Astrocyte (in vitro differentiated cells and primary cell): ENCODE data around the gene SCN8A. TPM values are rescaled to one million over a fixed set of nuclear protein-coding genes. Genes with fewer than 3 reads are reported as not detected.

Experiments used
- DNase-seq: peaks from one replicate; pipeline ENCODE4 v3.0.0-alpha.2; 2010; ENCODE audit warnings: low read depth
- FAIRE-seq: peaks from 2 replicates; lab custom pipeline; 2011; peaks lifted over from hg19 to GRCh38; lab: Jason Lieb, UNC
- H2AFZ ChIP-seq: 2 replicates; pipeline ENCODE4 v1.6.0; 2012; ENCODE audit warnings: low read depth, low read length, inconsistent platforms
- H3K27ac ChIP-seq: 2 replicates; pipeline ENCODE4 v1.5.1; 2011; ENCODE audit warnings: low read depth, low read length, inconsistent platforms
- H3K27me3 ChIP-seq: 2 replicates; pipeline ENCODE4 v1.6.0; 2011; ENCODE audit warnings: low read length, inconsistent platforms; ENCODE audit not compliant: insufficient read depth
- H3K36me3 ChIP-seq: 2 replicates; pipeline ENCODE4 v1.5.1; 2011; ENCODE audit warnings: low read length, inconsistent platforms; ENCODE audit not compliant: insufficient read depth
- H3K4me1 ChIP-seq: 2 replicates; pipeline ENCODE4 v1.5.1; 2011; ENCODE audit warnings: low read length, inconsistent platforms; ENCODE audit not compliant: insufficient read depth
- H3K4me2 ChIP-seq: 2 replicates; pipeline ENCODE4 v1.6.0; 2012; ENCODE audit warnings: low read length, inconsistent platforms
- H3K4me3 ChIP-seq: 2 replicates; pipeline ENCODE4 v1.5.1; 2011; ENCODE audit warnings: low read depth, mild to moderate bottlenecking, low read length, inconsistent platforms; ENCODE audit not compliant: insufficient read depth
- H3K79me2 ChIP-seq: 2 replicates; pipeline ENCODE4 v1.6.0; 2012; ENCODE audit warnings: mild to moderate bottlenecking, low read length, inconsistent platforms; ENCODE audit not compliant: insufficient read depth
- H3K9ac ChIP-seq: 2 replicates; pipeline ENCODE4 v1.6.0; 2012; ENCODE audit warnings: mild to moderate bottlenecking, low read length, inconsistent platforms
- H3K9me3 ChIP-seq: 2 replicates; pipeline ENCODE4 v1.5.1; 2012; ENCODE audit warnings: low read depth, mild to moderate bottlenecking, low read length, inconsistent platforms; ENCODE audit not compliant: insufficient read depth
- H4K20me1 ChIP-seq: 2 replicates; pipeline ENCODE4 v1.6.0; 2012; ENCODE audit warnings: low read length, inconsistent platforms; ENCODE audit not compliant: insufficient read depth
- H3K27ac Mint-ChIP-seq: one replicate; pipeline ENCODE4 v1.8.0; 2021; ENCODE audit warnings: mild to moderate bottlenecking, mixed read lengths; ENCODE audit not compliant: unreplicated experiment
- H3K27me3 Mint-ChIP-seq: one replicate; pipeline ENCODE4 v1.8.0; 2021; ENCODE audit warnings: low read depth, mixed read lengths; ENCODE audit not compliant: unreplicated experiment
- H3K36me3 Mint-ChIP-seq: one replicate; pipeline ENCODE4 v1.8.0; 2021; ENCODE audit warnings: low read depth, mixed read lengths; ENCODE audit not compliant: unreplicated experiment
- H3K4me1 Mint-ChIP-seq: one replicate; pipeline ENCODE4 v1.8.0; 2021; ENCODE audit warnings: low read depth, mixed read lengths; ENCODE audit not compliant: unreplicated experiment
- H3K4me3 Mint-ChIP-seq: one replicate; pipeline ENCODE4 v1.8.0; 2021; ENCODE audit warnings: mild to moderate bottlenecking, moderate library complexity, mixed read lengths; ENCODE audit not compliant: unreplicated experiment
- H3K9me3 Mint-ChIP-seq: one replicate; pipeline ENCODE4 v1.8.0; 2021; ENCODE audit warnings: mild to moderate bottlenecking, mixed read lengths; ENCODE audit not compliant: unreplicated experiment
- EZH2 ChIP-seq: IDR thresholded peaks from 2 replicates; pipeline ENCODE4 v1.6.1; 2012; ENCODE audit warnings: mild to moderate bottlenecking, low read length, inconsistent platforms; ENCODE audit not compliant: insufficient read depth
- total RNA-seq: library from RNA; stranded (reverse); gene quantifications from 2 replicates; pipeline ENCODE4 v1.2.1, GENCODE V29; 2021
- TF ChIP-seq, protein P1 (sequence below): IDR thresholded peaks from 2 replicates; pipeline ENCODE4 v1.5.1; 2011; ENCODE audit warnings: low read depth, mild to moderate bottlenecking, inconsistent platforms, low read length, moderate library complexity; ENCODE audit not compliant: insufficient read depth

The SCN8A gene
- total RNA-seq, 1 donor from 2014 or later: 6.5 TPM

DNA sequence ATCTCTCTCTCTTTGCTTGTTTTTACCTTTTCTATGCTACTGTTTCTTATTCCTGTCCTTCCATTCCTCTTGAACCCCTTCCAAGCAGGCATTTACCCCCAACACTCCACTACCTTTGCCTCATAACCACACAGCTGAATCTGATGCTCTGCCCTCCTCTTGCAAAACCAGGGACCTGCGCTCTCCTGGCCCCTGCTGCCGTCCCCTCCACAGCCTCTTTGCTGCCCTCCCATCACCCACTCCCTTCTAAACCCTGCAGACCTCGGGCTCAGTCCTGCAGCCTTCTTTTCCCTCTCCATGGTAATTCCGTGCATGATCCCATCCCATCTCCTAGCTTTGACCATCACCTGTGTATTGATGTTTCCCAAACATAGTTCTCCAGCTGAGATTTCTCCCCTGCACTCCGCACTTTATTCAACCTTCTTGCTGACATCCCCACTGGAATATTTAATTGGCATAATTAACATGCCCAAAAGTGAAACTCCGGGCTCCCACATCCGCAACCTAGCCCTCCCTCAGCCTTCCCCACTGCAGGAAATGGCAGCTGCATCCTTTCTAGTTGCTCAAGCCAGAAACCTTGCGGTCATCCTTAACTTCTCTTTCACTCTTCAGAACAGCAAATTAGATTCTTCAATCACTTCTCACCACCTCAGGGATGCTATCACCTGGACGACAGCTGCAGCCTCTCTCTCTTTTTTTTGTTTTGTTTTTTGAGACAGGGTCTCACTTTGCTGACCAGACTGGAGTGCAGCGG lies 241.5 kb downstream of the SCN8A start:
- no peak overlapping the region for H3K4me3 Mint-ChIP-seq
- no peak overlapping the region for H3K9ac ChIP-seq
- no peaks in the 10 kb centered on the region for H4K20me1 ChIP-seq
- peaks cover 21% of the 10 kb centered on the region for H3K27me3 ChIP-seq
- no peak overlapping the region for H3K27ac ChIP-seq
- H2AFZ ChIP-seq: no peak overlapping the region
- H3K4me1 ChIP-seq: peaks cover 8% of the 10 kb centered on the region
- H3K4me2 ChIP-seq: no peak overlapping the region
- peaks cover 18% of the 10 kb centered on the region for H3K4me1 Mint-ChIP-seq
- DNase-seq (no peak), FAIRE-seq (no peak)
- no peak overlapping the region for H3K27ac Mint-ChIP-seq
- no peak for TF ChIP-seq EZH2
- TF ChIP-seq, protein P1, sequence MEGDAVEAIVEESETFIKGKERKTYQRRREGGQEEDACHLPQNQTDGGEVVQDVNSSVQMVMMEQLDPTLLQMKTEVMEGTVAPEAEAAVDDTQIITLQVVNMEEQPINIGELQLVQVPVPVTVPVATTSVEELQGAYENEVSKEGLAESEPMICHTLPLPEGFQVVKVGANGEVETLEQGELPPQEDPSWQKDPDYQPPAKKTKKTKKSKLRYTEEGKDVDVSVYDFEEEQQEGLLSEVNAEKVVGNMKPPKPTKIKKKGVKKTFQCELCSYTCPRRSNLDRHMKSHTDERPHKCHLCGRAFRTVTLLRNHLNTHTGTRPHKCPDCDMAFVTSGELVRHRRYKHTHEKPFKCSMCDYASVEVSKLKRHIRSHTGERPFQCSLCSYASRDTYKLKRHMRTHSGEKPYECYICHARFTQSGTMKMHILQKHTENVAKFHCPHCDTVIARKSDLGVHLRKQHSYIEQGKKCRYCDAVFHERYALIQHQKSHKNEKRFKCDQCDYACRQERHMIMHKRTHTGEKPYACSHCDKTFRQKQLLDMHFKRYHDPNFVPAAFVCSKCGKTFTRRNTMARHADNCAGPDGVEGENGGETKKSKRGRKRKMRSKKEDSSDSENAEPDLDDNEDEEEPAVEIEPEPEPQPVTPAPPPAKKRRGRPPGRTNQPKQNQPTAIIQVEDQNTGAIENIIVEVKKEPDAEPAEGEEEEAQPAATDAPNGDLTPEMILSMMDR: no peak
- no peaks in the 10 kb centered on the region for H3K9me3 Mint-ChIP-seq
- H3K79me2 ChIP-seq: no peaks in the 10 kb centered on the region
- peaks cover 2% of the 10 kb centered on the region for H3K36me3 Mint-ChIP-seq
- no peaks in the 10 kb centered on the region for H3K9me3 ChIP-seq
- no peak overlapping the region for H3K4me3 ChIP-seq
- H3K27me3 Mint-ChIP-seq: peaks cover 9% of the 10 kb centered on the region
- H3K36me3 ChIP-seq: no peaks in the 10 kb centered on the region

DNA sequence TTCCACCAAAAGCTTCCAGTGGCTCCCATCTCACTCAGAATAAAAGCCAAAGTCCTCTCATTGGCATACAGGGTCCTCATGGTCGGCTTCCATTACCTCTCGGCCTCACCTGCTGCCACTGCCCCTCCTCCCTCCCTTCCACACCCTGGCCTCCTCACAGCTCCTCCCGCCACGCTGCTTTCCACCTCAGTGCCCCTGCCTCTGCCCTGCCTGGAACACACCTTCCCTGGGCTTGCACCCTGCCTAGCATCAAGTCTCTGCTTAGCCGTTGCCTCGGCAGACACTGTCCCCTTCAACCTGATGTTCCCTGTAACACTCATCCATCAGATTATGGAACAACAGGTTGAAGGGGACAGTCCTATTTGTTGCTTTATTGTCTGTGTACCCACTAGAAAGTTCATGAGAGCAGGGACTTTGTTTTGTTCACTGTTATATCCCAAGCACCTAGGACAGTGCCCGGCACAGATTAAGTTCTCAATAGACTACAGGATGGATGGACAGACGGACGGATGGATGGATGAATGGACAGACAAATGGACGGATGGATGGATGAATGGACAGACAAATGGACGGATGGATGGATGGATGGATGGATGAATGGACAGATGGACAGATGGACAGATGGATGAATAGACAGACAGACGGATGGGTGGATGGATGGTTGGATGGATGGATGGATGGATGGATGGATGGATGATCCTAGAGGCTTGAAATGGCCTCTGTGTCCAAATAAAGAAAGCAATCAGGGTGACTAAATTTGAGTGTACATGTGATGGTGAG lies 242.6 kb downstream of the SCN8A start:
- FAIRE-seq (no peak), DNase-seq (no peak)
- Histone ChIP-seq H4K20me1 (no peaks in the 10 kb centered on the region), H3K27me3 (peaks cover 21% of the 10 kb centered on the region), H3K9ac (no peak overlapping the region), H3K36me3 (no peaks in the 10 kb centered on the region), H2AFZ (no peak overlapping the region), H3K4me2 (no peak overlapping the region), H3K27ac (no peak overlapping the region), H3K9me3 (no peaks in the 10 kb centered on the region), H3K4me1 (no peaks in the 10 kb centered on the region), H3K79me2 (no peaks in the 10 kb centered on the region), H3K4me3 (no peak overlapping the region)
- Mint-ChIP-seq H3K4me3 (no peak overlapping the region), H3K27me3 (peaks cover 9% of the 10 kb centered on the region), H3K27ac (no peak overlapping the region), H3K4me1 (peaks cover 13% of the 10 kb centered on the region), H3K9me3 (no peaks in the 10 kb centered on the region), H3K36me3 (peaks cover 2% of the 10 kb centered on the region)
- TF ChIP-seq, protein P1: no peak
- no peak for TF ChIP-seq EZH2

DNA sequence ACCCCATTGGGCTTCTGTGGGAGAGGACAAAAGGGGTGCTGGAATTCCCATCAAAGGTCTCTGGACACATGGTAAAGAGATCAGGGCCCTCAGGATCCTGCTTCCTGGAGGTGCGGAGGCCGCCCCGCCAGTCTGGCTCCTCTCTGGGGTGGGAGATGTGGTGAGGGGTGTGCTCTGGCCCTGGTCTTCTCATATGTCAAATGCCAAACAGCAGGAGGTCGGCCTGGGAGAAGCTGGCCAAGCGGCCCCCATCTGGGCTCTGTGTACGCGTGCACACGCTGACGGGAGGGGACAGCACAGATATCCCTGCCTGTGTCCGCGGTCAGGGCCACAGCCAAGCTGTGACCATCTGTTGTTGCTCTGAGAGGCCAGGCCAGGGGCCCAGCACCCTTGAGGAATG lies 243.4 kb downstream of the SCN8A start:
- Histone ChIP-seq H3K36me3 (no peaks in the 10 kb centered on the region), H3K4me2 (no peak overlapping the region), H3K4me1 (no peaks in the 10 kb centered on the region), H3K27ac (no peak overlapping the region), H3K9ac (no peak overlapping the region), H3K4me3 (no peak overlapping the region), H3K27me3 (peaks cover 26% of the 10 kb centered on the region), H3K9me3 (no peaks in the 10 kb centered on the region), H4K20me1 (no peaks in the 10 kb centered on the region), H3K79me2 (no peaks in the 10 kb centered on the region), H2AFZ (no peak overlapping the region)
- Mint-ChIP-seq H3K27ac (peak overlapping the region; percentile 7), H3K4me1 (peaks cover 12% of the 10 kb centered on the region), H3K9me3 (no peaks in the 10 kb centered on the region), H3K27me3 (peaks cover 14% of the 10 kb centered on the region), H3K4me3 (no peak overlapping the region), H3K36me3 (no peaks in the 10 kb centered on the region)
- no peak for FAIRE-seq
- no peak for DNase-seq
- TF ChIP-seq, protein P1: no peak
- no peak for TF ChIP-seq EZH2
